ENCODE data around the gene SRCIN1. TPM values are rescaled to one million over a fixed set of nuclear protein-coding genes. Genes with fewer than 3 reads are reported as not detected.
"Not testable (repeated sequence)": the region's sequence is repeated elsewhere in the genome, so short reads cannot be mapped to it uniquely, and the experiment has no call there.

SRCIN1 gene
- total and polyA plus RNA-seq, 2 donors (not counting 1 experiment from before 2014, with no cell fraction given) = 0.44 to 1.1 TPM

GRCh38 chr17:38504216-38504615 lies 101.5 kb downstream of the SRCIN1 start:
- WGBS (ENCODE audit: insufficient coverage) = 94% methylated on average over 14 of the region's 14 CpGs
- no peak overlapping the region for H3K4me2 ChIP-seq (replicated peaks; ENCODE audit: low read depth, low read length, poor library complexity, severe bottlenecking)
- Mint-ChIP-seq H3K4me3 (no peak overlapping the region), H3K4me1 (peaks cover 5% of the 10 kb centered on the region), H3K27me3 (peaks cover 23% of the 10 kb centered on the region), H3K9me3 (ENCODE audit: insufficient read depth) (no peaks in the 10 kb centered on the region), H3K27ac (no peak overlapping the region)
- no peak for ATAC-seq (ENCODE audit: low read depth)
- no peak overlapping the region for H3K27ac ChIP-seq (ENCODE audit: low read length in 2 of 2)
- H3K9ac ChIP-seq (ENCODE audit: low read length) = no peak overlapping the region
- no peak overlapping the region for H2AFZ ChIP-seq (ENCODE audit: insufficient read depth, low read depth, low read length, poor library complexity, severe bottlenecking)
- no peaks in the 10 kb centered on the region for H3K79me2 ChIP-seq (ENCODE audit: control insufficient read depth, insufficient read depth, low read length)
- no peaks in the 10 kb centered on the region for H3K4me1 ChIP-seq (ENCODE audit: control insufficient read depth in 2 of 2, insufficient read depth in 2 of 2, low read length in 2 of 2)
- TF ChIP-seq EZH2 (IDR thresholded peaks at IDR 0.05; ENCODE audit: borderline replicate concordance, insufficient read depth, low read depth, low read length, poor library complexity, severe bottlenecking) (no peak), CTCF (IDR thresholded peaks at IDR 0.05) (no peak)
- ChIA-PET CTCF (no interaction called here), POLR2A (no interaction called here)
- no peak overlapping the region for H3K4me3 ChIP-seq (ENCODE audit: control extremely low read depth in 1 of 5, extremely low read depth in 1 of 5, insufficient read depth in 1 of 5, low read depth in 2 of 5, low read length in 4 of 5)
- no peaks in the 10 kb centered on the region for H4K20me1 ChIP-seq (ENCODE audit: control insufficient read depth, insufficient read depth, low read length, poor library complexity, severe bottlenecking)
- DNase-seq = no peak
- H3K36me3 ChIP-seq (replicated peaks in 1 of 2; ENCODE audit: control extremely low read depth in 1 of 2, control insufficient read depth in 1 of 2, extremely low read depth in 1 of 2, insufficient read depth in 2 of 2, low read length in 1 of 2) = no peaks in the 10 kb centered on the region
- peaks cover 0 to 9% (median 0%) of the 10 kb centered on the region in 4 experiments for H3K27me3 ChIP-seq (replicated peaks in 1 of 4; ENCODE audit: control extremely low read depth in 1 of 4, control insufficient read depth in 3 of 4, insufficient read depth in 4 of 4, low read length in 3 of 4)
- intact Hi-C loops (cut with micrococcal nuclease) = no loop called here
- H3K9me3 ChIP-seq (ENCODE audit: control extremely low read depth in 1 of 3, control insufficient read depth in 2 of 3, insufficient read depth in 1 of 3, low read length in 2 of 3) = peaks cover 0 to 3% (median 0%) of the 10 kb centered on the region in 3 donors

GRCh38 chr17:38503286-38503913 lies 102.4 kb downstream of the SRCIN1 start:
- H3K79me2 ChIP-seq (ENCODE audit: control insufficient read depth, insufficient read depth, low read length); H3K4me1 Mint-ChIP-seq; H3K36me3 ChIP-seq (replicated peaks in 1 of 2; ENCODE audit: control extremely low read depth in 1 of 2, control insufficient read depth in 1 of 2, extremely low read depth in 1 of 2, insufficient read depth in 2 of 2, low read length in 1 of 2); H3K9ac ChIP-seq (ENCODE audit: low read length); H3K9me3 Mint-ChIP-seq (ENCODE audit: insufficient read depth); POLR2A ChIA-PET; intact Hi-C loops (cut with micrococcal nuclease); ATAC-seq (ENCODE audit: low read depth); H3K4me2 ChIP-seq (replicated peaks; ENCODE audit: low read depth, low read length, poor library complexity, severe bottlenecking); H4K20me1 ChIP-seq (ENCODE audit: control insufficient read depth, insufficient read depth, low read length, poor library complexity, severe bottlenecking); H3K9me3 ChIP-seq (ENCODE audit: control extremely low read depth in 1 of 3, control insufficient read depth in 2 of 3, insufficient read depth in 1 of 3, low read length in 2 of 3); H3K4me3 ChIP-seq (ENCODE audit: control extremely low read depth in 1 of 5, extremely low read depth in 1 of 5, insufficient read depth in 1 of 5, low read depth in 2 of 5, low read length in 4 of 5); H3K27ac ChIP-seq (ENCODE audit: low read length in 2 of 2); H2AFZ ChIP-seq (ENCODE audit: insufficient read depth, low read depth, low read length, poor library complexity, severe bottlenecking); CTCF ChIA-PET; H3K27ac Mint-ChIP-seq; H3K4me3 Mint-ChIP-seq; H3K27me3 ChIP-seq (replicated peaks in 1 of 4; ENCODE audit: control extremely low read depth in 1 of 4, control insufficient read depth in 3 of 4, insufficient read depth in 4 of 4, low read length in 3 of 4); H3K4me1 ChIP-seq (ENCODE audit: control insufficient read depth in 2 of 2, insufficient read depth in 2 of 2, low read length in 2 of 2); DNase-seq: not testable (repeated sequence)
- H3K27me3 Mint-ChIP-seq = peaks cover 14% of the 10 kb centered on the region
- WGBS (ENCODE audit: insufficient coverage) = 96% methylated on average over 11 of the region's 15 CpGs

GRCh38 chr17:38501718-38502117 lies 104.0 kb downstream of the SRCIN1 start:
- H3K79me2 ChIP-seq (ENCODE audit: control insufficient read depth, insufficient read depth, low read length); POLR2A ChIA-PET; H3K4me3 ChIP-seq (ENCODE audit: control extremely low read depth in 1 of 5, extremely low read depth in 1 of 5, insufficient read depth in 1 of 5, low read depth in 2 of 5, low read length in 4 of 5); H3K4me1 Mint-ChIP-seq; H3K9me3 Mint-ChIP-seq (ENCODE audit: insufficient read depth); H3K27ac Mint-ChIP-seq; intact Hi-C loops (cut with micrococcal nuclease); H3K27me3 Mint-ChIP-seq; H3K36me3 ChIP-seq (replicated peaks in 1 of 2; ENCODE audit: control extremely low read depth in 1 of 2, control insufficient read depth in 1 of 2, extremely low read depth in 1 of 2, insufficient read depth in 2 of 2, low read length in 1 of 2); H2AFZ ChIP-seq (ENCODE audit: insufficient read depth, low read depth, low read length, poor library complexity, severe bottlenecking); DNase-seq; ATAC-seq (ENCODE audit: low read depth); H3K9ac ChIP-seq (ENCODE audit: low read length); H3K27ac ChIP-seq (ENCODE audit: low read length in 2 of 2); H3K4me3 Mint-ChIP-seq; CTCF ChIA-PET; H3K27me3 ChIP-seq (replicated peaks in 1 of 4; ENCODE audit: control extremely low read depth in 1 of 4, control insufficient read depth in 3 of 4, insufficient read depth in 4 of 4, low read length in 3 of 4); H4K20me1 ChIP-seq (ENCODE audit: control insufficient read depth, insufficient read depth, low read length, poor library complexity, severe bottlenecking); H3K4me2 ChIP-seq (replicated peaks; ENCODE audit: low read depth, low read length, poor library complexity, severe bottlenecking); H3K4me1 ChIP-seq (ENCODE audit: control insufficient read depth in 2 of 2, insufficient read depth in 2 of 2, low read length in 2 of 2): not testable (repeated sequence)
- no CpG with 5 or more reads among the region's 2 CpGs for WGBS (ENCODE audit: insufficient coverage)
- H3K9me3 ChIP-seq (ENCODE audit: control extremely low read depth in 1 of 3, control insufficient read depth in 2 of 3, insufficient read depth in 1 of 3, low read length in 2 of 3) = peaks cover 0 to 13% (median 0%) of the 10 kb centered on the region in 3 donors

Data from B cell (primary cell).